GM23338 (cell line): Measurements from ENCODE around the gene FTCDNL1.

ENCODE experiments used
- CTCF ChIP-seq, 2 experiments: fragments of 200-600 bp in 1 of 2; sonication (generic) in 1 of 2; conservative IDR thresholded peaks; 2 replicates each; pipeline versions ENCODE4 v1.5.1 to v1.6.1; 2016 to 2017; ENCODE audit warnings: antibody characterized with exemption in 2 of 2, low read depth in 2 of 2, mild to moderate bottlenecking in 2 of 2, moderate library complexity in 1 of 2
- EZH2phosphoT487 ChIP-seq: fragments of 200-600 bp; sonication (generic); IDR thresholded peaks from one replicate; pipeline ENCODE4 v1.8.1; 2018; ENCODE audit warnings: antibody characterized with exemption; ENCODE audit not compliant: unreplicated experiment

- no peak for TF ChIP-seq EZH2phosphoT487
- no peak for TF ChIP-seq CTCF (conservative IDR thresholded peaks at IDR 0.05; ENCODE audit: low read depth in 2 of 2)
Measured at GRCh38 chr2:199778655-199779054, 72.3 kb downstream of the FTCDNL1 start.
